Measurements from ENCODE around the gene CNNM3. TPM values are rescaled to one million over a fixed set of nuclear protein-coding genes. Genes with fewer than 3 reads are reported as not detected.
A peak's percentile ranks its signal among the peaks of the same experiment; 100 is the strongest.

Gene CNNM3
- total RNA-seq, 1 experiment from 2014 or later = 62.5 TPM

DNA sequence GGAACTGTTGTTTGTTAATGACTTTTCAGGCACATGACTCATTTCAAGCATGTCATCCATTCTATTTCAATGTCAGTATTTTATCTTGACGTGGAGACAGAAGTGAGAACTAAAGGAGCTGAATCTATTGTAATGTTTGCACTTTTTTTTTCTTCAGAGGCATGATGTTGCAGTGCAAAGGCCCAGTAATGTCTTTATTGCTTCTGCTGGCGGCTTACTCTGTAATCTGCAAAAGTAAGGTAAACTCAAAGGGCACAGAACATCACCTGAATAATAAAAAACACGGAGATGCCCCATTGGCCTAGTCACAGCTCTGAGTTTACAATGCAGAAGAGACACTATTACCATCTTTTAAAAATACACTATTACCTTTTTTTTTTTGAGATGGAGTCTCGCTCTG, 2.4 kb upstream of the CNNM3 start:
- DNase-seq = no peak
- Histone ChIP-seq H3K4me1 (peaks cover 8% of the 10 kb centered on the region), H3K27me3 (replicated peaks; ENCODE audit: control insufficient read depth, insufficient read depth, low read length) (no peaks in the 10 kb centered on the region), H3K36me3 (ENCODE audit: control insufficient read depth, insufficient read depth, low read length) (peaks cover 3% of the 10 kb centered on the region), H3K4me3 (ENCODE audit: low read depth, low read length) (no peak overlapping the region), H3K9me3 (no peaks in the 10 kb centered on the region)
- POLR2A ChIA-PET = no interaction called here
- TF ChIP-seq, protein P1, sequence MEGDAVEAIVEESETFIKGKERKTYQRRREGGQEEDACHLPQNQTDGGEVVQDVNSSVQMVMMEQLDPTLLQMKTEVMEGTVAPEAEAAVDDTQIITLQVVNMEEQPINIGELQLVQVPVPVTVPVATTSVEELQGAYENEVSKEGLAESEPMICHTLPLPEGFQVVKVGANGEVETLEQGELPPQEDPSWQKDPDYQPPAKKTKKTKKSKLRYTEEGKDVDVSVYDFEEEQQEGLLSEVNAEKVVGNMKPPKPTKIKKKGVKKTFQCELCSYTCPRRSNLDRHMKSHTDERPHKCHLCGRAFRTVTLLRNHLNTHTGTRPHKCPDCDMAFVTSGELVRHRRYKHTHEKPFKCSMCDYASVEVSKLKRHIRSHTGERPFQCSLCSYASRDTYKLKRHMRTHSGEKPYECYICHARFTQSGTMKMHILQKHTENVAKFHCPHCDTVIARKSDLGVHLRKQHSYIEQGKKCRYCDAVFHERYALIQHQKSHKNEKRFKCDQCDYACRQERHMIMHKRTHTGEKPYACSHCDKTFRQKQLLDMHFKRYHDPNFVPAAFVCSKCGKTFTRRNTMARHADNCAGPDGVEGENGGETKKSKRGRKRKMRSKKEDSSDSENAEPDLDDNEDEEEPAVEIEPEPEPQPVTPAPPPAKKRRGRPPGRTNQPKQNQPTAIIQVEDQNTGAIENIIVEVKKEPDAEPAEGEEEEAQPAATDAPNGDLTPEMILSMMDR (IDR thresholded peaks at IDR 0.05; ENCODE audit: insufficient read depth in 1 of 2, low read depth in 1 of 2, low read length in 1 of 2, severe bottlenecking in 1 of 2, unreplicated experiment in 1 of 2) = no peak
- Mint-ChIP-seq H3K4me1 (ENCODE audit: low read depth, unreplicated experiment) (peaks cover 16% of the 10 kb centered on the region), H3K4me3 (ENCODE audit: unreplicated experiment) (no peak overlapping the region), H3K27me3 (ENCODE audit: insufficient read depth, unreplicated experiment) (no peaks in the 10 kb centered on the region), H3K27ac (ENCODE audit: unreplicated experiment) (no peak overlapping the region), H3K9me3 (ENCODE audit: unreplicated experiment) (no peaks in the 10 kb centered on the region), H3K36me3 (ENCODE audit: insufficient read depth, unreplicated experiment) (peaks cover 41% of the 10 kb centered on the region)
- CTCF ChIA-PET = interaction anchor here (0.8 to 1.2 kb wide), 2 partner anchors 53 to 209 kb away, joined by 3 to 10 read pairs; partner anchors contain the start of gene CNNM4
- intact Hi-C loops (cut with micrococcal nuclease; ENCODE audit: unreplicated experiment) = no loop called here
- no TSS peak for BruUV-seq (replicated peaks)

GRCh38 chr2:96815326-96816126, 542 bp upstream of the CNNM3 start:
- Histone ChIP-seq H3K27me3 (replicated peaks; ENCODE audit: control insufficient read depth, insufficient read depth, low read length) (no peaks in the 10 kb centered on the region), H3K4me3 (ENCODE audit: low read depth, low read length) (peak overlapping the region; percentile 96), H3K9me3 (no peaks in the 10 kb centered on the region), H3K36me3 (ENCODE audit: control insufficient read depth, insufficient read depth, low read length) (peaks cover 3% of the 10 kb centered on the region), H3K4me1 (peaks cover 24% of the 10 kb centered on the region)
- TF ChIP-seq, protein P1 (IDR thresholded peaks at IDR 0.05; ENCODE audit: insufficient read depth in 1 of 2, low read depth in 1 of 2, low read length in 1 of 2, severe bottlenecking in 1 of 2, unreplicated experiment in 1 of 2) = no peak
- peaks cover 34% of the 10 kb centered on the region for H3K4me1 Mint-ChIP-seq (ENCODE audit: low read depth, unreplicated experiment)
- H3K4me3 Mint-ChIP-seq (ENCODE audit: unreplicated experiment) = peak overlapping the region; percentile 84
- H3K9me3 Mint-ChIP-seq (ENCODE audit: unreplicated experiment) = no peaks in the 10 kb centered on the region
- DNase-seq = peak in 1 of 2 experiments; percentile 55
- POLR2A ChIA-PET = interaction anchor here (0.5 kb wide), 3 partner anchors 43 to 55 kb away, joined by 3 to 10 read pairs (median 7); no protein-coding TSS in a partner anchor
- intact Hi-C loops (cut with micrococcal nuclease; ENCODE audit: unreplicated experiment) = loop anchor here (2.0 to 5.0 kb wide), 3 partner anchors 53 to 178 kb away; partner anchors contain the start of gene KANSL3
- TSS peak; percentile 86 for BruUV-seq (replicated peaks)
- peak overlapping the region; percentile 42 for H3K27ac Mint-ChIP-seq (ENCODE audit: unreplicated experiment)
- CTCF ChIA-PET = interaction anchor here (1.0 to 1.8 kb wide), 5 partner anchors 42 to 54 kb away, joined by 4 to 11 read pairs (median 5); partner anchors contain the start of genes ANKRD39 and CNNM4
- H3K27me3 Mint-ChIP-seq (ENCODE audit: insufficient read depth, unreplicated experiment) = no peaks in the 10 kb centered on the region
- H3K36me3 Mint-ChIP-seq (ENCODE audit: insufficient read depth, unreplicated experiment) = peaks cover 54% of the 10 kb centered on the region

DNA sequence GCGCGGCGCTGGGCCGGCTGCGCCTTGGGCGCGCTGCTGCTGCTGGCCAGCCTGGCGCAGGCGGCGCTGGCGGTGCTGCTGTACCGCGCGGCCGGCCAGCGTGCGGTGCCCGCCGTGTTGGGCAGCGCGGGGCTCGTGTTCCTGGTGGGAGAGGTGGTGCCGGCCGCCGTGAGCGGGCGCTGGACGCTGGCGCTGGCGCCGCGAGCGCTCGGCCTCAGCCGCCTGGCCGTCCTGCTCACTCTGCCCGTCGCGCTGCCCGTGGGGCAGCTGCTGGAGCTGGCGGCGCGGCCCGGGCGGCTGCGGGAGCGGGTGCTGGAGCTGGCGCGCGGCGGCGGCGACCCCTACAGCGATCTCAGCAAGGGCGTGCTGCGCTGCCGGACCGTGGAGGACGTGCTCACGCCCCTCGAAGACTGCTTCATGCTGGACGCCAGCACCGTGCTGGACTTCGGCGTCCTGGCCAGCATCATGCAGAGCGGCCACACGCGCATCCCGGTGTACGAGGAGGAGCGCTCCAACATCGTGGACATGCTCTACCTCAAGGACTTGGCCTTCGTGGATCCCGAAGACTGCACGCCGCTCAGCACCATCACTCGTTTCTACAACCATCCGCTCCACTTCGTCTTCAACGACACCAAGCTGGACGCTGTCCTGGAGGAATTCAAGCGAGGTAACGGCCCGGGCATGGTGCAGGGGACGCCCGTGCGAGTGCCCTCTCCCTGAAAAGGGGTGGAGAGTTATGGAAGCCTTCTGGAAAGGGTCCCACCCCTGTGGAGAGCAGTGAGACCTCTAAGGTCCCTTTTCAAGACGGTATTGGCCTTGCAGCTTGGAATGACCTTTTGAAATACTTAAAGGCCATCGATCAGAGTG, 1.0 kb downstream of the CNNM3 start:
- no peaks in the 10 kb centered on the region for H3K27me3 Mint-ChIP-seq (ENCODE audit: insufficient read depth, unreplicated experiment)
- H3K4me1 Mint-ChIP-seq (ENCODE audit: low read depth, unreplicated experiment) = peaks cover 44% of the 10 kb centered on the region
- TF ChIP-seq, protein P1 (IDR thresholded peaks at IDR 0.05; ENCODE audit: insufficient read depth in 1 of 2, low read depth in 1 of 2, low read length in 1 of 2, severe bottlenecking in 1 of 2, unreplicated experiment in 1 of 2) = no peak
- no TSS peak for BruUV-seq (replicated peaks)
- H3K9me3 ChIP-seq = no peaks in the 10 kb centered on the region
- no peak overlapping the region for H3K27ac Mint-ChIP-seq (ENCODE audit: unreplicated experiment)
- peaks cover 63% of the 10 kb centered on the region for H3K36me3 Mint-ChIP-seq (ENCODE audit: insufficient read depth, unreplicated experiment)
- H3K9me3 Mint-ChIP-seq (ENCODE audit: unreplicated experiment) = no peaks in the 10 kb centered on the region
- peaks cover 35% of the 10 kb centered on the region for H3K4me1 ChIP-seq
- H3K36me3 ChIP-seq (ENCODE audit: control insufficient read depth, insufficient read depth, low read length) = peaks cover 3% of the 10 kb centered on the region
- peak overlapping the region; percentile 96 for H3K4me3 ChIP-seq (ENCODE audit: low read depth, low read length)
- ChIA-PET POLR2A (interaction anchor here (0.6 kb wide), 2 partner anchors 54 to 56 kb away, joined by 3 to 5 read pairs; partner anchors contain the start of gene CNNM4), CTCF (interaction anchor here (0.6 to 1.8 kb wide), 8 partner anchors 16 to 1697 kb away, joined by 3 to 11 read pairs (median 4); partner anchors contain the start of genes ANKRD39 and CNNM4)
- no peak for DNase-seq
- intact Hi-C loops (cut with micrococcal nuclease; ENCODE audit: unreplicated experiment) = loop anchor here (2.0 to 5.0 kb wide), 3 partner anchors 52 to 180 kb away; partner anchors contain the start of gene KANSL3
- peak overlapping the region; percentile 84 for H3K4me3 Mint-ChIP-seq (ENCODE audit: unreplicated experiment)
- no peaks in the 10 kb centered on the region for H3K27me3 ChIP-seq (replicated peaks; ENCODE audit: control insufficient read depth, insufficient read depth, low read length)
